Activated naive CD8-positive, alpha-beta T cell treated with anti-CD3 and anti-CD28 coated beads for 36 hours (primary cell): ENCODE data around the gene RCOR1. TPM values are rescaled to one million over a fixed set of nuclear protein-coding genes. Genes with fewer than 3 reads are reported as not detected.
"Not testable (repeated sequence)": the region's sequence is repeated elsewhere in the genome, so short reads cannot be mapped to it uniquely, and the experiment has no call there.

Experiments used
- DNase-seq: peaks from one replicate; pipeline ENCODE4 v3.0.0; 2021
- H3K27ac Mint-ChIP-seq: one replicate; pipeline ENCODE4 v1.8.0; 2022; ENCODE audit warnings: mild to moderate bottlenecking, moderate library complexity, mixed read lengths
- H3K27me3 Mint-ChIP-seq: one replicate; pipeline ENCODE4 v1.8.0; 2022; ENCODE audit warnings: mild to moderate bottlenecking, mixed read lengths
- H3K36me3 Mint-ChIP-seq: one replicate; pipeline ENCODE4 v1.8.0; 2021; ENCODE audit warnings: mild to moderate bottlenecking, mixed read lengths
- H3K4me1 Mint-ChIP-seq: one replicate; pipeline ENCODE4 v1.8.0; 2021; ENCODE audit warnings: mixed read lengths
- H3K4me3 Mint-ChIP-seq: one replicate; pipeline ENCODE4 v1.8.0; 2022; ENCODE audit warnings: mild to moderate bottlenecking, moderate library complexity, mixed read lengths
- H3K9me3 Mint-ChIP-seq: one replicate; pipeline ENCODE4 v1.8.0; 2022; ENCODE audit warnings: mixed read lengths
- total RNA-seq, 2 experiments: library from RNA; stranded (reverse); gene quantifications; one replicate each; pipeline ENCODE4 v1.2.3, GENCODE V29; 2021

RCOR1 gene
- total RNA-seq, 2 experiments from 2014 or later = 14.7 to 16.2 TPM

DNA sequence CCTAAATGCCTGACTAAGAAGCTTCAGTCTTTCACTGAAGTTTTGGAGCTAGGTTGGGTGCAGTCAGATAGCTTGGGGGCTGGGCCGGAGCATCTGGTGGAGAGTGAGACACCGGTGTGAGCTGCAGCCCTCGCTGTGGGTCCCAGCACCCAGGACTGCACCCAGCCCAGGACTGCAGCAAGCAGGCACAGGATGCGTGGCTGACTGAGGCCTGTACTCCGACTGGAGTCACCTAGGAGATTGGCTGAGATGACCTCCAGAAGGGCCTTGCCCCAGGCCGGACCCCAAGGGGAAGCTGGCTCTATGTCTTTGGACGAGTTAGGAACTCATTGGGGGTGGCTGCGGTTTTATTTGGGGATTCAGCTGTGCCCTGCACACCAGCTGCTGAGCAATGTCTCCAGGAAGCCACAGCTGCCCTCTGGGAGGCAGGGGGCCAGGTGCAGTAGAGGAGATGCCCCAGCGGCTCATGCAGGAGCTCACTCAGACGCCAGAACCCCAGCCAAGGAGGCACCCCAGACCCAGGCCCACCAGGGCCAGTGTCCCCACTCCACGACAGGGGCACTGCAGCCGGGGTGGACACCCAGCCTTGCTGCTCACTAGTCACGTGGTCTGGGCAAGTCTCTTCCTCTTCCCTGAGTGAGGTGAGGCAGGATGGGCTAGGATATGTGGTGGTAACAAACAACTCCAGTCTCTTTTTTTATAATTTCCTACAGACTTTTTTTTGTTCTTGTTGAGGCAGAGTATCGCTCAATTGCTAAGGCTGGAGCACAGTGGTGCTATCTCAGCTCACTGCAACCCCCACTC, 31.8 kb upstream of the RCOR1 start:
- H3K36me3 Mint-ChIP-seq = no peaks in the 10 kb centered on the region
- H3K4me3 Mint-ChIP-seq = no peak overlapping the region
- no peak overlapping the region for H3K27ac Mint-ChIP-seq
- no peaks in the 10 kb centered on the region for H3K9me3 Mint-ChIP-seq
- H3K27me3 Mint-ChIP-seq = no peaks in the 10 kb centered on the region
- no peaks in the 10 kb centered on the region for H3K4me1 Mint-ChIP-seq
- no peak for DNase-seq

DNA sequence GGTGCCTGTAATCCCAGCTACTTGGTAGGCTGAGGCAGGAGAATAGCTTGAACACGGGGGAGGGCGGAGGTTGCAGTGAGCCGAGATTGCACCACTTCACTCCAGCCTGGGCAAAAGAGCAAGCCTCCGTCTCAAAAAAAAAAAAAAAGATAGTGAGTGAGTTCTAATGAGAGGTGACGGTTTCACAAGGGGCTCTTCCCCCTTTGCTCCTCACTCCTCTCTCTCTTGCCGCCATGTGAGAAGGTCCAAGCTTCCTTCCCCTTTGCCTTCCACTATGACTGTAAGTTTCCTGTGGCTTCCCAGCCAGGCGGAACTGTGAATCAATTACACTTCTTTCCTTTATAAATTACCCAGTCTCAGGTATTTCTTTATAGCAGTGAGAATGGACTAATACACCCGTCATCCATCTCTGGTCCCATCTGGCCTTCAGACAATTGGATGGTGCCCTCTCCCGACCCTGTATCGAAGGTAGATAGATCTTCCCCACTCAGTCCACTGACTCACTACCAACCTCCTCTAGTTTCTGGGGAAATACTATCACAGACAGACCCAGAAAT, 27.0 kb upstream of the RCOR1 start:
- no peak for DNase-seq
- no peak overlapping the region for H3K27ac Mint-ChIP-seq
- no peaks in the 10 kb centered on the region for H3K36me3 Mint-ChIP-seq
- H3K27me3 Mint-ChIP-seq = no peaks in the 10 kb centered on the region
- no peaks in the 10 kb centered on the region for H3K9me3 Mint-ChIP-seq
- H3K4me3 Mint-ChIP-seq = no peak overlapping the region
- peaks cover 13% of the 10 kb centered on the region for H3K4me1 Mint-ChIP-seq

DNA sequence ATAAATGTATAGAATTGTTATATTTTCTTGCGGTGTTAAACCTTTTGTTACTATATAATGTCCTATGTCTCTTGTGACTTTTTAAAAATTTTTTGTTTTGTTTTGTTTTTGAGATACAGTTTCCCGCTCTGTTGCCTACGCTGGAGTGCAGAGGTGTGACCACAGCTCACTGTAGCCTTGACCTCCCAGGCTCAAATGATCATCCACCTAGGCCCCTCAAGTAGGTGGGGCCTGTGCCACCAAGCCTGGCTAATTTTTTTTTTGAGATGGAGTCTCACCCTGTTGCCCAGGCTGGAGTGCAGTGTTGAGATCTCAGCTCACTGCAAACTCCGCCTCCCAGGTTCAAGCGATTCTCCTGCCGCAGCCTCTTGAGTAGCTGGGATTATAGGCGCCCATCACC, 26.5 kb upstream of the RCOR1 start:
- H3K4me1 Mint-ChIP-seq = peaks cover 13% of the 10 kb centered on the region
- no peak for DNase-seq
- no peak overlapping the region for H3K27ac Mint-ChIP-seq
- no peak overlapping the region for H3K4me3 Mint-ChIP-seq
- no peaks in the 10 kb centered on the region for H3K9me3 Mint-ChIP-seq
- H3K27me3 Mint-ChIP-seq = no peaks in the 10 kb centered on the region
- H3K36me3 Mint-ChIP-seq = no peaks in the 10 kb centered on the region

DNA sequence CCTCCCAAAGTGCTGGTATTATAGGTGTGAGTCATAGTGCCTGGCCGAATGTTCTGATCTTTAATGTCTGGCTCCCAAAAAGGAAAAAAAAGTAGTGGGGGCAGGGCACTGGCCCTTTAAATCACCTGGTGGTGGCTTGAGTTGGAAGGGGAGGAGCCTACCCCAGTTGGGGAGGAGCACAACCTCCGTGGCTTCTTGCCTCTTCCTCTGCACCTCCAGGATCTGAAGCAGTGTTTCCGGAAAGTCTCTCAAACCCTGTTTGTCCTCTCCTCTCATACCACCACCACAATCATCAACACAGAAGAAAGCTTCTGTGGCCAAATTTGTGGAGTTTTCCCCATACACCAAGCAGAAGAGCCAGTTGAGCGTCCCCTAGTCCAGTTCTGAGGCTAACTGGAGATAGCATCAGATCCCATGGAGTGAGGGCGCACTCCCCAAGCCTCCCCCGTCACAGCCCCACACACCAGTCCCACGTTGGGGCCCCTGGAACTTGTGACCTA, 24.3 kb upstream of the RCOR1 start:
- Mint-ChIP-seq H3K4me1 (peaks cover 14% of the 10 kb centered on the region), H3K9me3 (no peaks in the 10 kb centered on the region), H3K27me3 (no peaks in the 10 kb centered on the region), H3K27ac (peak overlapping the region; percentile 86), H3K36me3 (no peaks in the 10 kb centered on the region), H3K4me3 (peak overlapping the region; percentile 67)
- DNase-seq = peak; percentile 48

DNA sequence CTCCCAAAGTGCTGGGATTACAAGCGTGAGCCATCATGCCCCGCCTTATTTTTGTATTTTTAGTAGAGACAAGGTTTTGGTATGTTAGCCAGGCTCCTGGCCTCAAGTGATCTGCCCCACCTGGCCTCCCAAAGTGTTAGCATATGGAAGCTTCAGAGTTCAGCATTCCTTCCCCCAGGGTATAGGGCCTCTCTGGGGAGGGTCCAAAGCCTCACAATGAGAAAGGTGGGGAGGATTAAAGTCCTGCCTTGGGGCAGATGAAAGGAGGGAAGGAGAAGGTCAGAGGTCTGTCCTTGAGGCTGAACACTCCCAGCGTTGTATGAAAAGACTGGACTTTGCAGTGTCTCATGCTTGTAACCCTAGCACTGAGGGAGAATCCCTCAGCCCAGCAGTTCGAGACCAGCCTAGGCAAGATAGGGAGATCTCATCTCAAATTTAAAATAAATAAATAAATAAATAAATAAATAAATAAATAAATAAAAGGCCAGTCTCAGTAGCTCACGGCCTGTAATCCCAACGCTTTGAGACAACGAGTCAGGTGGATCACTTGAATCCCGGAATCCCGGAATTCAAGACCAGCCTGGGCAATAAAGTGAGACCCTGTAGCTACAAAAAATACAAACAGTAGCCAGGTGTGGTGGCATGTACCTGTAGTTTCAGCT, 22.0 kb upstream of the RCOR1 start:
- no peaks in the 10 kb centered on the region for H3K9me3 Mint-ChIP-seq
- peaks cover 18% of the 10 kb centered on the region for H3K4me1 Mint-ChIP-seq
- no peak overlapping the region for H3K4me3 Mint-ChIP-seq
- no peak overlapping the region for H3K27ac Mint-ChIP-seq
- H3K27me3 Mint-ChIP-seq = no peaks in the 10 kb centered on the region
- DNase-seq = no peak
- H3K36me3 Mint-ChIP-seq = no peaks in the 10 kb centered on the region

DNA sequence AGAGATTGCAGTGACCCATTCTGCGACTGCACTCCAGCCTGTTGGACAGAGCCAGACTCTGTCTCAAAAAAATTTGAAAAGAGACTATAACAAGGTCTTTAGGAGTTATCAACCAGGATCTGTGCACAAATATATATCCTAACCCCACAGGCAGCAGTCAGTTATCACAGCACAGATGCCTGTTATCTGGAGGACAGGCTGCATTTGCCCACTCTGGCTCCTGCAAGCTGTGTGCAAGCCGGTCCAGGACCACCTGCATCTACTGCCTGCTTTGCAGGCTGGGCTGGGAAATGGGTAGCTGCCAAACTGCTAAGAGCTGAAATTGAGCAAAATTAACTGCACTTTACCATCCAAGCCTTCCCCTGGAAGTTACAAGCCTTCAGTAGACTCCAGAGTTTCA, 21.4 kb upstream of the RCOR1 start:
- DNase-seq = no peak
- no peaks in the 10 kb centered on the region for H3K27me3 Mint-ChIP-seq
- H3K36me3 Mint-ChIP-seq = no peaks in the 10 kb centered on the region
- no peak overlapping the region for H3K4me3 Mint-ChIP-seq
- H3K9me3 Mint-ChIP-seq = no peaks in the 10 kb centered on the region
- peaks cover 18% of the 10 kb centered on the region for H3K4me1 Mint-ChIP-seq
- no peak overlapping the region for H3K27ac Mint-ChIP-seq

DNA sequence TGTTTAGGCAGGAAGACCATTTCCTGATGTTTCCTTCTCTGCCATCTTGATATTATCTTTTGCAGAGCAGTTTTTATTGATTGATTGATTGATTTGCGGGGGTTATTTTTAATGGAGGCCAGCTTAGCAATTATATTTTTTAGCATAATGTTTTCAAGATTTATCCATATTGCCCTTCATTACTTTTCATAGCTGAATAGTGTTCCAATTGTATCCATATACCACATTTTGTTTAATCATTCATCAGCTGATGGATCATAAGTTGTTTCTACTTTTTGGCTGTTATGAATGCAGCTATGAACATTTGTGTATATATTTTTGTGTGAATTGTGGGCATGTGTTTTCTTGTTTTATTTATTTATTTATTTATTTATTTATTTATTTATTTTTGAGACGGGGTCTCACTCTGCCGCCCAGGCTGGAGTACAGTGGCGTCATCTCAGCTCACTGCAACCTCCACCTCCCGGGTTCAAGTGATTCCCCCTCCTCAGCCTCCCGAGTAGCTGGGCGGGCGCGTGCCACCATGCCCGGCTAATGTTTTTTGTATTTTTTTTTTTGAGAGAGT, 20.9 kb upstream of the RCOR1 start:
- Mint-ChIP-seq H3K27me3 (no peaks in the 10 kb centered on the region), H3K4me1 (peaks cover 18% of the 10 kb centered on the region)
- no peak for DNase-seq

DNA sequence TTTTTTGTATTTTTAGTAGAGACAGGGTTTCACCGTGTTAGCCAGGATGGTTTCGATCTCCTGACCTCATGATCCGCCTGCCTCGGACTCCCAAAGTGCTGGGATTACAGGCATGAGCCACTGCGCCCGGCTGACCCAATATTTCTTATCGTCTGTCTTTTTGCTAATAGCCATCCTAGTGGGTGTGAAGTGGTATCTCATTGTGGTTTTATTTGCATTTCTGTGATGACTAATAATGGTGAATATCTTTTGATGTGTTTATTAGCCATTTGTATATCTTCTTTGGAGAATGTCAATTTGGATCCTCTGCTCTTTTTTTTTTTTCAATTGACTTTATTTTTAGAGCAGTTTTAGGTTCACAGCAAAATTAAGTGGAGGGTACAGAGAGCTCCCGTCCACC, 19.3 kb upstream of the RCOR1 start:
- DNase-seq, H3K27me3 Mint-ChIP-seq, H3K36me3 Mint-ChIP-seq, H3K9me3 Mint-ChIP-seq, H3K27ac Mint-ChIP-seq, H3K4me3 Mint-ChIP-seq: not testable (repeated sequence)
- peaks cover 12% of the 10 kb centered on the region for H3K4me1 Mint-ChIP-seq

More for the DNA sequence above, 20.9 kb upstream of the RCOR1 start:
- Mint-ChIP-seq H3K4me3 (no peak overlapping the region), H3K36me3 (no peaks in the 10 kb centered on the region), H3K9me3 (no peaks in the 10 kb centered on the region), H3K27ac (no peak overlapping the region)

DNA sequence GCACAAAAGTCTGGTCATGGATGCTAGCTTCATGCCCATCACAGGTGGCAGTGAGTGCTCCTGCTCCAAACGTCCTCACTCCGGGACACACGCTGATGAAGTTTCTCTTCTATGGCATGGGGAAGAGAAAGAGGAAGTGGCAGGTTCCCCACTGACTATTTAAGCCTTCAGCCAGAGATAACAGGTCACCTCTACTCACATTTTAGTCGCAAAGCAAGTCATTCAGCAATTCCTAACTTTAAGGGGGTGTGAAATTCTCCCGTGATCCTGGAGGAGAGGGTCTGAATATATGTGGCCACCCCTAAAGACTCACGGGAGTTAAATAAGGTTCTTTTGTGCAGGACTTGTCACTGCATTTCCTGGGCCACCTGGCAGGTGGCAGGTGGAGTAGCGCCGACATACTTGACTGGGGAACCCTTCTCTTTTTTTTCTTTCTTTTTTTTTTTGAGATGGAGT, 18.8 kb upstream of the RCOR1 start:
- no peak overlapping the region for H3K4me3 Mint-ChIP-seq
- no peak overlapping the region for H3K27ac Mint-ChIP-seq
- no peak for DNase-seq
- H3K9me3 Mint-ChIP-seq = no peaks in the 10 kb centered on the region
- no peaks in the 10 kb centered on the region for H3K36me3 Mint-ChIP-seq
- H3K4me1 Mint-ChIP-seq = peaks cover 8% of the 10 kb centered on the region
- peaks cover 2% of the 10 kb centered on the region for H3K27me3 Mint-ChIP-seq

DNA sequence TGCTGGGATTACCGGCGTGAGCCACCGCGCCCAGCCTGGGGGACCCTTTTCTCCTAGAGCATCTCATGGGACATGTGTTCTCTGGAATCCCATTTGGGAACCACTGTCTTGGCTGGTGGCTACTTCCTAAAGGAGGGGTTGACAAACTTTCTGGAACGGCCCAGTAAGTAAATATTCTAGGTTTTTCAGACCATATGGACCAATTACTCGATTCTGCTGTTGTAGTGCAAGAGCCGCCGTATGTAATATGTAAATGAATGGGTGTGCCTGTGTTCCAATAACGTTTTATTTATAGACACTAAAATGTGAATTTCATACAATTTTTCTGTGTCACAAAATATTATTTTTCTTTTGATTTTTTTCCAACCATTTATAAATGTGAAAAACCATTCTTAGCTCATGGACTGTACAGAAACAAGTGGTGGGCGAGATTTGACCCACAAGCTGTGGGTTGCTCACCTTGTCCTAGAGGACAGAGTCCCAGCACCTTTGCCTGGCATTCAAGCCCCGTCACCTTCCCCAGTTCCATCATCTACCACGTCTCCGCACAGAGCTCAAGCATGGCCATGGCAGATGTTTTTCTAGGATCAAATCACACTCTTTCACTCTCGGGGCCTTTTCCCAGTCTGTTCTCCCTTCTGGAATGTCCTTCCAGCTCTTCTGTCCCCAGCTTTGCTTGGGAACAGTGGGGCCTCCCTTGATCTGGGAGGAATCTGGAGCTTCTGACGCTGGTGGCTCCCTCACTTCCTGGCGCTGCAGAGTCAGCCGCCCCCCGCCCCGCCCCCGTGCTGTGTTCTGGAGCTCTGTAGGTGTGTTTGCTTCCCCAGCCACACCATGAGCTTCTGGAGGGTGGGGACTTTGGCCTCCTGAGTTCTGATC, 17.9 kb upstream of the RCOR1 start:
- no peaks in the 10 kb centered on the region for H3K9me3 Mint-ChIP-seq
- peaks cover 5% of the 10 kb centered on the region for H3K4me1 Mint-ChIP-seq
- no peak overlapping the region for H3K27ac Mint-ChIP-seq
- no peak for DNase-seq
- no peak overlapping the region for H3K4me3 Mint-ChIP-seq
- peaks cover 3% of the 10 kb centered on the region for H3K27me3 Mint-ChIP-seq
- no peaks in the 10 kb centered on the region for H3K36me3 Mint-ChIP-seq

DNA sequence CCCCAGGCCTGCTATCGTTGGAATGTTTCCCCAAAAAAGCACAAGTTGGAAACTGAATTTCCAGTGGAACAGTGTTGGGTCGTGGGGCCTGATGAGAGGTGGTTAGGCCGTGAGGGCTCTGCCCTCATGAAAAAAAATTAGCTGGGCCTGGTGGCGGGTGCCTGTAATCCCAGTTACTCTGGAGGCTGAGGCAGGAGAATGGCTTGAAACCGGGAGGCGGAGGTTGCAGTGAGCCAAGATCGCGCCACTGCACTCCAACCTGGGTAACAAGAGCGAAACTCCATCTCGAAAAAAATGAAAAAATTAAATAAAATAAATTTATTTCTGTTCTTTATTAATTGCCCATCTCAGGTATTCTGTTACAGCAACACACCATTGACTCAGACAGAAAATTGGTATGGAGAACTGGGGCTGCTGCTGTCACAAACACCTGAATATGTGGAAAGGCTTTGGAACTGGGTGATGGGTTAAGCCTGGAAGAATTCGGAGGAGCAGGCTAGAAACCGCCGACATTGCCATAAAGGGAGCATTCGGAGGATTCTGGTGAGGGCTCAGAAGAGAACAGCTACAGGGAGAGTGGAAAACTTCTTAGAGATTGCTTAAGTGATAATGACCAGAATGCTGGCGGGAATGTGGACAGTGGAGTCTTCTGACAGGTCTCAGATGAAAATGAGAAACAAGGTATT, 17.1 kb upstream of the RCOR1 start:
- no peak for DNase-seq
- Mint-ChIP-seq H3K4me1 (peaks cover 5% of the 10 kb centered on the region), H3K27me3 (peaks cover 3% of the 10 kb centered on the region), H3K36me3 (no peaks in the 10 kb centered on the region), H3K27ac (no peak overlapping the region), H3K4me3 (no peak overlapping the region), H3K9me3 (no peaks in the 10 kb centered on the region)

DNA sequence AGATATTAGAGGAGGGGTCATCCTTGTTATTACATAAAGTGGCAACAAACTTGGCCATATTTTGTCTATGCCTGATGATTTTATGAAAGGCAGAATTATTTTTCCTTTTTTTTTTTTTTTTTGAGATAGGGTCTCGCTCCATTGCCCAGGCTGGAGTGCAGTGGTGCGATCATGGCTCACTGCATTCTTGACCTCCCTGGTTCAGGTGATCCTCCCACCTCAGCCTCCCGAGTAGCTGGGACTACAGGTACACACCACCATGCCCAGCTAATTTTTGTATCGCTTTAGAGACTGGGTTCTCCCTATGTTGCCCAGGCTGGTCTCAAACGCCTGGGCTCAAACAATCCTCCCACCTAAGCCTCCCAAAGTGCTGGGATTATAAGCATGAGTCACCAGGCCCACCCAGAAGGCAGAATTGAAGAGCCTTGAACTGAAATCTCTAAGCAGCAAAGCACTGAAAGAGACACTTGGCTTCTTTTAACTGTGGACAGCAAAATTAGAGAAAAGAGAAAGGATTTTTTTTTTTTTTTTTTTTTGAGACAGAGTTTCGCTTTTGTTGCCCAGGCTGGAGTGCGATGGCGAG, 16.5 kb upstream of the RCOR1 start:
- H3K9me3 Mint-ChIP-seq, H3K4me1 Mint-ChIP-seq, H3K36me3 Mint-ChIP-seq, H3K4me3 Mint-ChIP-seq, H3K27ac Mint-ChIP-seq, H3K27me3 Mint-ChIP-seq, DNase-seq: not testable (repeated sequence)

DNA sequence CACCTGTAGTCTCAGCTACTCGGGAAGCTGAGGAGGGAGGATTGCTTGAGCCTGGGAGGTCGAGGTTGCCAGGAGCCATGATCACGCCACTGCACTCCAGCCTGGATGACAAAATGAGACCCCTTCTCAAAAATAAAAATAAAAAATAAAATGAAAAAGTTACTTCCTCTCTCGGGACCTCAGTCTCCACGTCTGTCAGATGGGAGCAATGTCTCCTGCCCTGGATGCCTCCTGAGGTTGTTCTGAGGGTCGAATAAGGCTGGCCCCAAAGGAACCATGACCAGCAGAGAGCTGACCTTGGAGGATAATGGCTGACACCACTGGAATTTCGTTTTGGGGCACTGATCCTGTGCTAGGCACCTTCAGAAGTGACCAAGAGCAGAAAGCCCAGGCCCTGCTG, 13.6 kb upstream of the RCOR1 start:
- no peak for DNase-seq
- Mint-ChIP-seq H3K4me3 (no peak overlapping the region), H3K27me3 (peaks cover 3% of the 10 kb centered on the region), H3K36me3 (no peaks in the 10 kb centered on the region), H3K9me3 (no peaks in the 10 kb centered on the region), H3K27ac (no peak overlapping the region), H3K4me1 (no peaks in the 10 kb centered on the region)
